Measurements from ENCODE around the gene JAM3.

DNA sequence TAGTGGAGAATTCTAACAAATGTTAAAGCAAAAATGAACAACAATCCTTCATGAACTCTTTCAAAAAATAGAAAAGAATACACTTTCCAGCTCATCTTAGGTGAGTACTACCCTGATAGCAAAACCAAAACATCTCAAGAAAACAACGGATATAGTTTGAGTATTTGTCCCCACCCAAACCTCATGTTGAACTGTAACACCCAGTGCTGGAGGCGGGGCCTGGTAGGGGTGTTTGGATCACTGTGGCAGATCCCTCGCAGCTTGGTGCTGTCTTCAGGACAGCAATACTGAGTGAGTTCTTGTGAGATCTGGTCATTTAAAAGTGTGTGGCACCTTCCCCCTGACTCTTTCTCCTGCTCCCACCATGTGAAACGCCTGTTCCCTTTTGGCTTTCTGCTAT is 127.9 kb downstream of the JAM3 start:
- TF ChIP-seq POLR2A (IDR thresholded peaks at IDR 0.05): no peak
- TF ChIP-seq, protein P1, sequence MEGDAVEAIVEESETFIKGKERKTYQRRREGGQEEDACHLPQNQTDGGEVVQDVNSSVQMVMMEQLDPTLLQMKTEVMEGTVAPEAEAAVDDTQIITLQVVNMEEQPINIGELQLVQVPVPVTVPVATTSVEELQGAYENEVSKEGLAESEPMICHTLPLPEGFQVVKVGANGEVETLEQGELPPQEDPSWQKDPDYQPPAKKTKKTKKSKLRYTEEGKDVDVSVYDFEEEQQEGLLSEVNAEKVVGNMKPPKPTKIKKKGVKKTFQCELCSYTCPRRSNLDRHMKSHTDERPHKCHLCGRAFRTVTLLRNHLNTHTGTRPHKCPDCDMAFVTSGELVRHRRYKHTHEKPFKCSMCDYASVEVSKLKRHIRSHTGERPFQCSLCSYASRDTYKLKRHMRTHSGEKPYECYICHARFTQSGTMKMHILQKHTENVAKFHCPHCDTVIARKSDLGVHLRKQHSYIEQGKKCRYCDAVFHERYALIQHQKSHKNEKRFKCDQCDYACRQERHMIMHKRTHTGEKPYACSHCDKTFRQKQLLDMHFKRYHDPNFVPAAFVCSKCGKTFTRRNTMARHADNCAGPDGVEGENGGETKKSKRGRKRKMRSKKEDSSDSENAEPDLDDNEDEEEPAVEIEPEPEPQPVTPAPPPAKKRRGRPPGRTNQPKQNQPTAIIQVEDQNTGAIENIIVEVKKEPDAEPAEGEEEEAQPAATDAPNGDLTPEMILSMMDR (IDR thresholded peaks at IDR 0.05): no peak
